A549 treated with AZD9567 at 1 μM for 4 hours (cell line): ENCODE measurements around the gene KCNA2. TPM values are rescaled to one million over a fixed set of nuclear protein-coding genes. Genes with fewer than 3 reads are reported as not detected.

Experiments
- total RNA-seq: library from RNA; stranded (reverse); fragments of 200-300 nt; extraction: Qiagen RNA extraction; gene quantifications from 5 replicates; pipeline ENCODE4 v1.2.3, GENCODE V29; 2022; ENCODE audit not compliant: insufficient read depth

Gene KCNA2
- total RNA-seq, result 0.02 to 0.04 TPM in 2 of 5 replicates, not detected in the others

GRCh38 chr1:110605901-110606656 lies at the start of gene KCNA2:
Gene KCNA2, minus strand, starts transcription at chr1:110606358. Its CDS starts 1,576 bp downstream, at chr1:110604782.

Other genes with a start within 250 kb of the KCNA2 start
- 25.4 to 34.3 TPM (median 28.5 TPM) in 5 replicates for gene SLC16A4, start 215.3 kb downstream of the KCNA2 start, total RNA-seq
- gene LAMTOR5, start 198.7 kb downstream of the KCNA2 start, total RNA-seq, result 176 to 191 TPM (median 185 TPM) in 5 replicates
- gene PROK1, start 155.2 kb downstream of the KCNA2 start, total RNA-seq, result not detected in 5 replicates
- gene KCNA10, start 87.2 kb downstream of the KCNA2 start, total RNA-seq, result not detected in 5 replicates
- not detected in 5 replicates for gene KCNA3, start 68.6 kb upstream of the KCNA2 start, total RNA-seq